ENCODE results near the gene SAPCD2.

The SAPCD2 gene

DNA sequence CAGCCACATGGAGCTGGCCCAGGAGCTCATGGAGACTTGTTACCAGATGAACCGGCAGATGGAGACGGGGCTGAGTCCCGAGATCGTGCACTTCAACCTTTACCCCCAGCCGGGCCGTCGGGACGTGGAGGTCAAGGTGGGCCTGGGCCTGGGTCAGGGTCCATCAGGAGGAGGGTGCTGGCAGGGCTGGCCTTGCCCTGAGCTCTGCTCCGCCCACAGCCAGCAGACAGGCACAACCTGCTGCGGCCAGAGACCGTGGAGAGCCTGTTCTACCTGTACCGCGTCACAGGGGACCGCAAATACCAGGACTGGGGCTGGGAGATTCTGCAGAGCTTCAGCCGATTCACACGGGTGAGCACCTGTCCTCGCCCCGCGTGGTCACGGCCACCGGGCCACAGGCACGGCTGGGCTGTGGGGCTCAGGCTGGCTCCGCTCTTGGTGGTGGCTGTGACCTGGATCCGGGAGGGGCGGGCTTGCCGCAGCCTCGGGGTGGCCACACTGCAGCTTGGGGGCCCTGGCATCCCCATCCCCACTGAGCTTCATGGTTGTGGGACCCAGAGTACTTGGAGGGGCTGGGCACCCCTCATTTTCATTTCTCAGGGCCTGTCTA, 37.1 kb upstream of the SAPCD2 start:
- no peak for DNase-seq

GRCh38 chr9:137106662-137107250, 36.4 kb upstream of the SAPCD2 start:
- DNase-seq: no peak

- DNase-seq: no peak
These were observed 35.7 kb upstream of the SAPCD2 start for GRCh38 chr9:137105814-137106661.

GRCh38 chr9:137103206-137103999, 33.0 kb upstream of the SAPCD2 start:
- DNase-seq: no peak

DNA sequence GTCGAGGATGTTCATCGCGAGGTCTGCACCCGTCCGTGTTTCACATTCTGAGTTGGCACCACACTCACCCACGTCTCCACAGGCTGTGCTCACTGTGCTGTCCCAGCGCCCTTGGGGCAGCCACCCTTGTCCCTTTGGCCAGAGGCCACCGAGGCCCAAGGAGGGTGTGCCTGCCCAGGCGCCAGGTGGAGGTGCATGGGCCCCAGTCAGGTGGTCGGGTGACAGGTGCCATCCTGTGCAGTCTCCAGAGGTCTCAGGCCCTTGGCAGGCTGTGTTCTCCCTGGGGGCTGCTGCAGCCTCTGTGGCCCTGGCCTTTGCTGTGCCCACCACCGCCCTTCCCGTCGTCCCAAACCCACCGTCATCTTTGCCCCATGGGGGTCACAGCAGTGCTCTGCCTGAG, 28.9 kb upstream of the SAPCD2 start:
- no peak for DNase-seq

GRCh38 chr9:137097761-137098462, 27.6 kb upstream of the SAPCD2 start:
- no peak for DNase-seq

DNA sequence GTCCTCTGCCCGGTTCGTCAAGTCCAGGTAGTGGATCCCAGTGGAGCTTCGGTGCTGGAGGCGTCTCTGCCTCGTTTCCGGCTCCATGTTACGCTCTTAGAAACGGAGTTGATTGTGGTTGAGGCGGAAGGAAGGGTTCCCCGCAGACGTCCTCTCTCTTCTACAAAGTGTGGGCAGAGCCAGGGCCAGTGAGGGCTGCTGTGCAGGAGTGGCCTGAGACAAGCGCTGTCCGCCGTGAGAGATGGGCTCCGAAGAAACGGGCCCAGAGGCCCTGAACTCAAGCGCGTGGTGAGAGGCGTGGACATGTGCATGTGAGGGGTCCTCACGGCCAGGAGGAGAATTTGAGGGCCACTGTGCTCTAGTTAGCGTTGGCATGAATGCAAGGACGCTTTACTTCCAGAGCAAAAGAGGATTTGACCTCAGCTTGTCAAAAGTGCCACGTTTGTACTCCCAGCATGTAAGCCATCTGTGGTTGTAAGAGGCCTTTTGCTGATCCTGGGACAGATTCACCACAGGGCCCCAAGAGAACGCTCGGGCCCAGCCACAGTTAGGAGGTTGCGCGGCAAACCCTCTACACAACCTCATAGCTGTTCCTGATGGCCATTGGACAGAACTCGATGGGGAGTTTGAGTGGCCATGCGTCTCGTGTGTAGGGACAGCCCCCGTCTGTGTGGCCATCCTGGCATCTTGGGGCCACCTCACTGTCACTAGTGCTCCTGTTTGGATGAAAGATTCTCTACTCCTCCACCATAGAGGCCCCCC, 26.6 kb upstream of the SAPCD2 start:
- DNase-seq: no peak

DNA sequence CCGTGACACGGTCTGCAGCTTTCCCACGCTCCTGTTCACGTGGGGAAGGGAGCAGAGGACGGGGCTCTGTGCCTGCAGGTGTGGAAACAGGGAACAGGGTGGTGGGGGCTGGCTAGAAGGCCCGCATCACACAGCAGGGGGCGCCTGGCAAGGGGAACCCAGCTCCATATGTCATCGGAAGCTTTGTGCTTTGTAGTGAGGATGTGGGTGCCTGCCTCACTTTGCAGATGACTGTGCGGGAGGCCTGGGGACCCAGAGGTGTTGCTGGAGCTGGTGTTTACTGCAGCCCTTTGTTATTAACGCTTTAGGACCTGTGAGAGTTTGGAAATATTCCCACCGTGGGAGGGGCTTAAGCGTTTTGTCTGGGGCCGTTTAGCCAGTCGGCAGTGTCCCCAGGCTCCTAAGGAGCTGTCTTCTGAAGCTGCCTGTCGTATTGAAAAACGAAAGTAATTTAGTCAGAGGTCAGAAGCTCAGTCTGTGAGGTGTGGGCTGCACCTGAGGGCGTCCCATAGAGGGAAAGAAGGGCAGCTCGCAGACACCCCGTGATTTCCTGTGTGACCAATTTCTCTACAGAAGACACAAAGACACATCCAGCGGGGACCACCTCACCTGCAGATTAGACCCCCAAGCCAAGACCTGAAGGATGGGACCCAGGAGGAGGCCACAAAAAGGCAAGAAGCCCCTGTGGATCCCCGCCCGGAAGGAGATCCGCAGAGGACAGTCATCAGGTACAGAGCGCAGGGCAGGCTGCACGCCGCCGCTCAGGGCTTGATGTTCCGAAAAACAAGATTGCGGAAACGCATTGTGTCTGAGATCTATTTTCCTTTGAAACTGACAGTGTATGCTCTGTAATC, 25.5 kb upstream of the SAPCD2 start:
- DNase-seq: no peak

DNA sequence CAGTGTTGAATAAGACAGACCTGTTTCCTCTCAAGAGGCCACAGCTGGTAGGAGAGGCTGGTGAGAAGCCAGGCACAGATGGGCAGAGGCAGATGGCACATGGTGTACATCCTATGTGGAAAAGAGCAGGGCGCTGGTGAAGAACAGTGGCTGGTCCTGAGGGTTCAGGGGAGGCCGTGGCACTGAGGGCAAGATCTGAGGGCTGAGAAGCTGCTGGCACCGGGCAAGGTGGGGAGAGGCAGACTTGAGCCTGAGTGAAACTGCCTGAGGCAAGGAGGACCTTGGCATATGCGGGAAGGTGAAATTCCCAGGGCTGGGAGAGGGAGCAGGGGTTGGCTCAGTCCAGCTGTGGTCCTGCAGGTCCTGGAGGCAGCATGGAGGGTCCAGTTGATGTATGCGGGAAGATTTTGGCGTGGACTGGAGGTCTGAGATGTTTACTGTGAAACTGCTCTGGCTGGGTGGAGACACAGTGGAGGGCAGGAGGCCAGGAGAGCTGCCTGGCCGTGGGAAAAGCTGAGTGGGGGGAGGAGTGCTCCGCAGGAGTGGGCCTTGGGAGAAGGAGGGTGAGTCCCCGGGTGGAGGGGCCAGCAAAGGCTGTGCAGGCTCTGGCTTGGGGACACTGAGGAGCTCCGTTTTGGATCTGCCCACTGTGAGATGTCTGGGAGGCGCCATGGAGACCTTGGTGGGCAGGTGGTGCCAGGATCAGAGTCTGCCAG, 19.0 kb upstream of the SAPCD2 start:
- DNase-seq: no peak

DNA sequence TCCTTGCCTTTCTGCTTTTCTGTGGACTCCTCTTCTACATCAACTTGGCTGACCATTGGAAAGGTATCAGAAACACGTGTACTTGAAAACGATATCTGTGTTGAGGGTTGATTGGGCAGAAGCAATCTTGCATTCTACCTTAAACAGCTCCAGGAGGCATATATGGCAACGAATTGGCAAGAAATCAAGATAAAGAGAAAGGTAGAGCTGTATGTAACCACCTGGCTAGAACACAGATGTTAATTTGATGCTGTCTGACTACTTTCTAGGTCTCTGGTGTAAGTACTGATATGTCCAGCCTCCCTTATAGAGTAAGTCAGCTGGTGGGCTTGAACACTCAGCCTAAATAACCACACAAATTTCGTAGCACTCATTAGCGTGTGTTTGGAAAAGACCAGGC, 17.8 kb upstream of the SAPCD2 start:
- no peak for DNase-seq

- no peak for DNase-seq
These were observed 17.1 kb upstream of the SAPCD2 start for GRCh38 chr9:137087409-137087925.

GRCh38 chr9:137086531-137087408, 16.4 kb upstream of the SAPCD2 start, which contains the start of gene MAN1B1:
MAN1B1 (plus strand) TSS chr9:137086985; CDS start chr9:137087000, 15 bp downstream.
- peak; percentile 99 for DNase-seq

- DNase-seq: peak; percentile 3
These were observed 15.7 kb upstream of the SAPCD2 start for GRCh38 chr9:137085920-137086530.

DNA sequence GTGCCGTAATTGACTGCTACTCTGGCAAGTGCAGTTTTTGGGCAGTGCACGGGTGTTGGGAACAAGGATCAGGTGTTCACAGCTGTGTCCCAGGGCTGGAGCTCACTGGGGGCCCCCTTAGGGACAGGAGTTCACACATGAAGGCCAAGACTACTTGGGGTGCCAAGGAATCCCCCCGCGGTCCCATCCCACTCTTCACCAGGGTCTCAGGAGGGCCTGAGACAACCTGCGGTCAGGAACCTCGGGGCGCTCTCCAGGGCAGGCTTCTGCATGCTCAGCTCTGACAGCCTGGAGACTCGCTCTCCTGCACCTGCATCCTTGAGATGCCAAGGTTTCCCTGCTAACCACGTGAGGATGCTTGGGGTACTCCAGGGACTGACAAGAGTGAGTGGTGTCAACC, 14.2 kb upstream of the SAPCD2 start:
- no peak for DNase-seq

- DNase-seq: peak; percentile 96
These were observed 13.1 kb upstream of the SAPCD2 start for GRCh38 chr9:137083394-137084004.

GRCh38 chr9:137082925-137083290, 12.6 kb upstream of the SAPCD2 start:
- no peak for DNase-seq

DNA sequence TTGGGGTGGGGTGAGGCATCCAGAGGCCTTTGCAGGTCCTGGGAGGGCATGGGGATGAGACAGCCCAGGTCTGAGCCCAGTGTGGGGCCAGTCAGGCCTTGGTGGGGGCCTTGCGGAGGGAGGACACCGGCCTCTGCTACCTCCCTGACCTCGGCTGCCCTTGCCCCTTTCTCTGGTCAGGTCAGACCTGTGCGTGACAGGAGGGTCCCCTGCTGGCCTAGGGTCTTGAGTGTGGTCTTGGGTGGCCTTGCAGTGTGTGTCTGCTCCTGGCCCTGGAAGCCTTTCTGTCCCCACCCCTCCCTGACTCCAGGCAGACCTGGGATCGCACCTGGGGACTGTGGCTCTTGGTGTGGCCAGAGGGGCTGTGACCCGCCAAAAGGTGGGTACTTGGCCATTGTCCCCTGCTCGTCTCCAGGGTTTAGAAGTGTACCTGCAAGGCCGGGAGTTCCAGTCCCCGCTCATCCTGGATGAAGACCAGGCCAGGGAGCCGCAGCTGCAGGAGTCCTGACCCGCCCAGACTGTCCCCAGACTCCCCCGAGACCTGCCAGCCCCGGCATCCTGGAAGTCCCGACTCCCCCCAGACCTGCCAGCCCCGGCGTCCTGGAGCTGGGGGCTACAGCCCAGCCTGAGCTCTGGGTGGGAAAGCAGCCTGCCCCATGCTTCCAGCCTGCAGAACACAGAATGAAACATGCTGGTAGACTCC, 12.0 kb upstream of the SAPCD2 start:
- no peak for DNase-seq
